Activated T-cell treated with anti-CD3 and anti-CD28 coated beads, Interleukin-2, amount 50 U/mL, for 48 hours (primary cell): ENCODE measurements around the gene MMAB.

ENCODE experiments used
- DNase-seq, 2 experiments: peaks; one replicate each; pipeline ENCODE4 v3.0.0-alpha.2; 2020

Gene MMAB

GRCh38 chr12:109601557-109601956 lies 28.3 kb upstream of the MMAB start:
- DNase-seq = no peak

GRCh38 chr12:109600995-109601394 lies 27.7 kb upstream of the MMAB start:
- no peak for DNase-seq

GRCh38 chr12:109600481-109600880 lies 27.2 kb upstream of the MMAB start:
- DNase-seq = no peak

- no peak for DNase-seq
Observed at GRCh38 chr12:109599087-109599486, 25.8 kb upstream of the MMAB start.

GRCh38 chr12:109598428-109598854 lies 25.1 kb upstream of the MMAB start:
- DNase-seq = no peak

- DNase-seq = peak; percentile 81
Observed at GRCh38 chr12:109597795-109598427, 24.6 kb upstream of the MMAB start.

- DNase-seq = no peak
Observed at GRCh38 chr12:109597414-109597794, 24.1 kb upstream of the MMAB start.

- DNase-seq = no peak
Observed at GRCh38 chr12:109596418-109597244, 23.3 kb upstream of the MMAB start.

GRCh38 chr12:109595321-109595902 lies 22.1 kb upstream of the MMAB start:
- DNase-seq = peak; percentile 25 to 34

- no peak for DNase-seq
Observed at GRCh38 chr12:109594556-109595317, 21.4 kb upstream of the MMAB start.

GRCh38 chr12:109592905-109593272 lies 19.6 kb upstream of the MMAB start:
- no peak for DNase-seq

GRCh38 chr12:109592195-109592904 lies 19.0 kb upstream of the MMAB start:
- DNase-seq = no peak

GRCh38 chr12:109591041-109591440 lies 17.7 kb upstream of the MMAB start:
- no peak for DNase-seq

GRCh38 chr12:109590566-109590965 lies 17.3 kb upstream of the MMAB start:
- DNase-seq = no peak

GRCh38 chr12:109589691-109590245 lies 16.5 kb upstream of the MMAB start:
- no peak for DNase-seq

GRCh38 chr12:109589240-109589590 lies 15.9 kb upstream of the MMAB start:
- DNase-seq = no peak

GRCh38 chr12:109588461-109589239 lies 15.3 kb upstream of the MMAB start:
- DNase-seq = no peak

- DNase-seq = no peak
Observed at GRCh38 chr12:109587921-109588320, 14.6 kb upstream of the MMAB start.

- no peak for DNase-seq
Observed at GRCh38 chr12:109586385-109587296, 13.3 kb upstream of the MMAB start.

- no peak for DNase-seq
Observed at GRCh38 chr12:109583733-109584132, 10.4 kb upstream of the MMAB start.

- no peak for DNase-seq
Observed at GRCh38 chr12:109582636-109583035, 9.3 kb upstream of the MMAB start.
